ENCODE results near the gene COL3A1.

COL3A1 gene

GRCh38 chr2:188974164-188974563, at the start of gene COL3A1:
Gene COL3A1 (plus strand): TSS chr2:188974373. CDS start chr2:188974490, 117 bp downstream.
- peak within 1 kb of the TSS; percentile 10 to 40 (median 28) for H3K4me3 ChIP-seq

GRCh38 chr2:188928643-188929042, 45.5 kb upstream of the COL3A1 start:
- no peak overlapping the region for H3K4me3 ChIP-seq

More at GRCh38 chr2:188974164-188974563, at the start of gene COL3A1:
- H3K27ac ChIP-seq: peak within 1 kb of the TSS in 20 of 21 experiments; percentile 14 to 92 (median 64)

GRCh38 chr2:188931361-188931760, 42.8 kb upstream of the COL3A1 start:
- Histone ChIP-seq H3K27ac (peak overlapping the region in 5 of 21 experiments; percentile 9 to 54 (median 47)), H3K4me3 (no peak overlapping the region)

More at GRCh38 chr2:188928643-188929042, 45.5 kb upstream of the COL3A1 start:
- H3K27ac ChIP-seq: no peak overlapping the region

- Histone ChIP-seq H3K27ac (peak overlapping the region in 16 of 21 experiments; percentile 5 to 77 (median 50)), H3K4me3 (no peak overlapping the region)
Observed at GRCh38 chr2:188937228-188938220, 36.6 kb upstream of the COL3A1 start.

GRCh38 chr2:188940171-188940570, 34.0 kb upstream of the COL3A1 start:
- H3K27ac ChIP-seq: peak overlapping the region in 10 of 21 experiments; percentile 15 to 77 (median 50)

GRCh38 chr2:188944442-188944841, 29.7 kb upstream of the COL3A1 start:
- H3K27ac ChIP-seq: no peak overlapping the region

More at GRCh38 chr2:188940171-188940570, 34.0 kb upstream of the COL3A1 start:
- H3K4me3 ChIP-seq: no peak overlapping the region

GRCh38 chr2:188949046-188949818, 24.9 kb upstream of the COL3A1 start:
- Histone ChIP-seq H3K27ac (no peak overlapping the region), H3K4me3 (peak overlapping the region in 1 of 7 experiments; percentile 11)

More at GRCh38 chr2:188944442-188944841, 29.7 kb upstream of the COL3A1 start:
- H3K4me3 ChIP-seq: no peak overlapping the region

- Histone ChIP-seq H3K27ac (no peak overlapping the region), H3K4me3 (no peak overlapping the region)
Observed at GRCh38 chr2:188952901-188953300, 21.3 kb upstream of the COL3A1 start.

- no peak overlapping the region for H3K4me3 ChIP-seq
- H3K27ac ChIP-seq: peak overlapping the region in 1 of 21 experiments; percentile 58
Observed at GRCh38 chr2:188956290-188956689, 17.9 kb upstream of the COL3A1 start.

GRCh38 chr2:188956961-188957360, 17.2 kb upstream of the COL3A1 start:
- H3K4me3 ChIP-seq: no peak overlapping the region
- peak overlapping the region in 2 of 21 experiments; percentile 20 to 58 for H3K27ac ChIP-seq

- peak overlapping the region in 1 of 21 experiments; percentile 58 for H3K27ac ChIP-seq
- H3K4me3 ChIP-seq: no peak overlapping the region
Observed at GRCh38 chr2:188957646-188958045, 16.5 kb upstream of the COL3A1 start.

- peak overlapping the region in 4 of 21 experiments; percentile 11 to 92 (median 44) for H3K27ac ChIP-seq
- no peak overlapping the region for H3K4me3 ChIP-seq
Observed at GRCh38 chr2:188963741-188964140, 10.4 kb upstream of the COL3A1 start.

GRCh38 chr2:188964976-188965546, 9.1 kb upstream of the COL3A1 start:
- H3K4me3 ChIP-seq: no peak overlapping the region
- peak overlapping the region in 7 of 21 experiments; percentile 29 to 92 (median 66) for H3K27ac ChIP-seq

GRCh38 chr2:188965563-188965962, 8.6 kb upstream of the COL3A1 start:
- H3K4me3 ChIP-seq: no peak overlapping the region
- peak overlapping the region in 12 of 21 experiments; percentile 18 to 92 (median 50) for H3K27ac ChIP-seq

- Histone ChIP-seq H3K27ac (peak overlapping the region in 14 of 21 experiments; percentile 29 to 92 (median 50)), H3K4me3 (no peak overlapping the region)
Observed at GRCh38 chr2:188966079-188966571, 8.0 kb upstream of the COL3A1 start.

GRCh38 chr2:188966728-188967440, 7.3 kb upstream of the COL3A1 start:
- Histone ChIP-seq H3K4me3 (no peak overlapping the region), H3K27ac (peak overlapping the region in 10 of 21 experiments; percentile 29 to 92 (median 62))

- no peak overlapping the region for H3K4me3 ChIP-seq
- H3K27ac ChIP-seq: peak overlapping the region in 11 of 21 experiments; percentile 17 to 92 (median 36)
Observed at GRCh38 chr2:188969236-188969635, 4.9 kb upstream of the COL3A1 start.

GRCh38 chr2:188969651-188970050, 4.5 kb upstream of the COL3A1 start:
- H3K27ac ChIP-seq: peak overlapping the region in 7 of 21 experiments; percentile 1 to 92 (median 42)
- H3K4me3 ChIP-seq: no peak overlapping the region

All from skin epidermis (tissue), 12 donors.